Measurements from ENCODE around the gene DOK7. TPM values are rescaled to one million over a fixed set of nuclear protein-coding genes. Genes with fewer than 3 reads are reported as not detected.
"Not testable (repeated sequence)": the region's sequence is repeated elsewhere in the genome, so short reads cannot be mapped to it uniquely, and the experiment has no call there.

The DOK7 gene
- total and polyA plus RNA-seq, 4 donors, result 0.13 to 0.84 (median 0.46) TPM

DNA sequence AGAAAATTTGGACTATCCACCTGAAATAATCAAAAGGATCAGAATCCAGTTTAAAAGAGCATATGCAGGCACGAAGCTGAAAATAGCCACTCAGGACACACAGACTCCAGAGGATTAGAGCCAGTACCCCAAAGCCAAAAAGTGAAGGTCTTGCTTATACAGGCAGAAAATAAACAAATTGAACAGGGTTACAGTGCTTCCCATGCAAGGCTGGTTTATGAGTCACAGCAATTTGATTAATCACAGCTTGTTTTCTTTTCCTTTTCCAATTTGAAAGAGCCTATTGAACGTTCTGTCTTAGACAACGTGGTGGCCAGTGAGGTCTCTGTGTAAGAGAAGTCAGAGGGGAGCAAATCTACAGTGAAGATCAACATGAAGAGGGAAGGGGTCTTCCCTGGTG lies 11.2 kb upstream of the DOK7 start (continued):
- TF ChIP-seq FOXA1 (IDR thresholded peaks at IDR 0.05), result no peak
- TF ChIP-seq, protein P1, sequence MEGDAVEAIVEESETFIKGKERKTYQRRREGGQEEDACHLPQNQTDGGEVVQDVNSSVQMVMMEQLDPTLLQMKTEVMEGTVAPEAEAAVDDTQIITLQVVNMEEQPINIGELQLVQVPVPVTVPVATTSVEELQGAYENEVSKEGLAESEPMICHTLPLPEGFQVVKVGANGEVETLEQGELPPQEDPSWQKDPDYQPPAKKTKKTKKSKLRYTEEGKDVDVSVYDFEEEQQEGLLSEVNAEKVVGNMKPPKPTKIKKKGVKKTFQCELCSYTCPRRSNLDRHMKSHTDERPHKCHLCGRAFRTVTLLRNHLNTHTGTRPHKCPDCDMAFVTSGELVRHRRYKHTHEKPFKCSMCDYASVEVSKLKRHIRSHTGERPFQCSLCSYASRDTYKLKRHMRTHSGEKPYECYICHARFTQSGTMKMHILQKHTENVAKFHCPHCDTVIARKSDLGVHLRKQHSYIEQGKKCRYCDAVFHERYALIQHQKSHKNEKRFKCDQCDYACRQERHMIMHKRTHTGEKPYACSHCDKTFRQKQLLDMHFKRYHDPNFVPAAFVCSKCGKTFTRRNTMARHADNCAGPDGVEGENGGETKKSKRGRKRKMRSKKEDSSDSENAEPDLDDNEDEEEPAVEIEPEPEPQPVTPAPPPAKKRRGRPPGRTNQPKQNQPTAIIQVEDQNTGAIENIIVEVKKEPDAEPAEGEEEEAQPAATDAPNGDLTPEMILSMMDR (IDR thresholded peaks at IDR 0.05; ENCODE audit: low read depth, low read length, missing input control), result no peak

DNA sequence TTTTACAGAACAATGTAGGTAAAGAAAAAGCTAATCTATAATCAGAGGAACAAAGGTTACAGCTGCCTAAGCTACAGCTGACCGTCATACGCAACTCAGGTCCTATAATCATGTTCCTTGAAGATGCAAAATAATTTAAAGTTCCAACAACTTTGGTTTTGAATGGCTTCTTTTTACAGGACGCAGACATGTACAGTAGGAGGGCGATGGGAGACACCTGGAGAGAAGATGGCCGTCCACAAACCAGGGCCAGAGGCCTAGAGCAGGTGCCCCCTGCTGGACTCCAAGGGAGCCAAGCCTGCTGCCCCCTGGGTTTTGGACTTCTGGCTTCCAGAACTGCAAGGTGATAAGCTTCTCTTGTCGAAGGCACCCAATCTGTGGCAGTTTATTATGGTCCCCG lies 10.7 kb upstream of the DOK7 start:
- no peak for DNase-seq (ENCODE audit: low spot score)
- H3K9me3 ChIP-seq (ENCODE audit: control insufficient read depth in 4 of 4, low read length in 3 of 4), result no peaks in the 10 kb centered on the region

DNA sequence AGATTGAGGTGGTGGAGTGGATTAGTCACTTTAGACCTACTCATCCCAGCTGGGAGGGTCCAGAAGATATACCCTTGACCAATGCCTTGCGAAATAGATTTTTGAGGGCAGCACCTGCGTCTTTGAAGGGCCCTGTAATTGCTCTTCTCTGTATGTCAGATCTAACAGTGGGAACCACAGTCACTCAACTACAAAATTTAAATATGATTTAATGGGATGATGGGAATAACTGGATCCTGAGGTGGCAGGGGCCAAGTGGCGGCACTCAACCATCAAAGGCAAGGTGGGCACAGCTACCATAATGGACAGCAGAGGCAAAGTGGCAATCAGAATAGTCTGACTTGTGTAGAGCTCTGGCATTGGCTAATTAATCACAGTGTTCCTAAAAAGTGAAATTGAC lies 7.5 kb upstream of the DOK7 start:
- not testable (repeated sequence) for H3K27ac ChIP-seq (ENCODE audit: low read depth in 1 of 2, low read length in 2 of 2); DNase-seq (ENCODE audit: low spot score); H3K9me3 ChIP-seq (ENCODE audit: control insufficient read depth in 4 of 4, low read length in 3 of 4); H3K4me1 ChIP-seq (ENCODE audit: control insufficient read depth in 4 of 4, insufficient read depth in 4 of 4, low read length in 3 of 4); H3K36me3 ChIP-seq (ENCODE audit: control insufficient read depth in 4 of 4, insufficient read depth in 3 of 4, low read depth in 1 of 4, low read length in 3 of 4); H3K27me3 ChIP-seq (ENCODE audit: control insufficient read depth in 4 of 4, insufficient read depth in 4 of 4, low read length in 3 of 4); H3K4me3 ChIP-seq (ENCODE audit: low read depth in 1 of 3, low read length in 3 of 3); H3K9ac ChIP-seq (ENCODE audit: low read depth in 1 of 2, low read length in 2 of 2)
- 96% methylated on average over 3 of the region's 3 CpGs for WGBS

More for the DNA sequence above, 10.7 kb upstream of the DOK7 start:
- WGBS, result 85% methylated on average over 7 of the region's 7 CpGs
- Histone ChIP-seq H3K36me3 (ENCODE audit: control insufficient read depth in 4 of 4, insufficient read depth in 3 of 4, low read depth in 1 of 4, low read length in 3 of 4) (peaks cover 0 to 8% (median 2%) of the 10 kb centered on the region in 4 donors), H3K27ac (ENCODE audit: low read depth in 1 of 2, low read length in 2 of 2) (peak overlapping the region; percentile 15 to 43), H3K27me3 (ENCODE audit: control insufficient read depth in 4 of 4, insufficient read depth in 4 of 4, low read length in 3 of 4) (no peaks in the 10 kb centered on the region), H3K4me1 (ENCODE audit: control insufficient read depth in 4 of 4, insufficient read depth in 4 of 4, low read length in 3 of 4) (no peaks in the 10 kb centered on the region), H3K9ac (ENCODE audit: low read depth in 1 of 2, low read length in 2 of 2) (no peak overlapping the region), H3K4me3 (ENCODE audit: low read depth in 1 of 3, low read length in 3 of 3) (no peak overlapping the region)
- TF ChIP-seq, protein P1 (IDR thresholded peaks at IDR 0.05; ENCODE audit: low read depth, low read length, missing input control), result peak; percentile 25
- peak in 1 of 2 donors; percentile 63 for TF ChIP-seq RAD21 (IDR thresholded peaks at IDR 0.05)
- no peak for TF ChIP-seq NR2F2 (IDR thresholded peaks at IDR 0.05)
- TF ChIP-seq HNF4G (IDR thresholded peaks at IDR 0.05), result no peak

DNA sequence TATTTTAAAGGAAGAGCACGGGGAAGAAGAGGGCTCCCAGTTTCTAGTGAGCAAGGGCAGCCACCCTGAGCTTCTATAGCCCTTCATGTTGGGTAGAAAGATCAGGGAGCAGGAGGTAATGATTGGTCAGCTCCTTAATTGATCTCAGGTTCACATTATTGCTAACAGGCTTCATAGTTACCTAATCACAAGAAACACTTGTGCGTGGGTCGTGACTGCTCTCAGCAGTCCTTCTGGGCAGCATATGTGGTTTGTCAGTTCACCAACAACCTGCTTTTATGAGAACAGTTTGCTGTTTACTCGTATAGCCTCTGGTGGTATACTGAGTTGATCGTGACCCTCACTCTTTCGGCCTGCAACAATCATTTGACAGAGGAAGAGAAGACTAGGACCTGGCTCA lies 4.7 kb upstream of the DOK7 start:
- peaks cover 9 to 21% (median 17%) of the 10 kb centered on the region in 4 donors for H3K4me1 ChIP-seq (ENCODE audit: control insufficient read depth in 4 of 4, insufficient read depth in 4 of 4, low read length in 3 of 4)
- WGBS, result 93% methylated on average over 6 of the region's 6 CpGs
- DNase-seq (ENCODE audit: low spot score), result no peak
- TF ChIP-seq NR2F2 (IDR thresholded peaks at IDR 0.05) (no peak), FOXA2 (IDR thresholded peaks at IDR 0.05) (no peak), HNF4G (IDR thresholded peaks at IDR 0.05) (no peak), SP1 (IDR thresholded peaks at IDR 0.05) (no peak), EGR1 (IDR thresholded peaks at IDR 0.05; ENCODE audit: low read depth in 2 of 2) (no peak), RAD21 (IDR thresholded peaks at IDR 0.05) (no peak), YY1 (IDR thresholded peaks at IDR 0.05) (no peak), JUND (IDR thresholded peaks at IDR 0.05) (no peak)
- TF ChIP-seq, protein P2, sequence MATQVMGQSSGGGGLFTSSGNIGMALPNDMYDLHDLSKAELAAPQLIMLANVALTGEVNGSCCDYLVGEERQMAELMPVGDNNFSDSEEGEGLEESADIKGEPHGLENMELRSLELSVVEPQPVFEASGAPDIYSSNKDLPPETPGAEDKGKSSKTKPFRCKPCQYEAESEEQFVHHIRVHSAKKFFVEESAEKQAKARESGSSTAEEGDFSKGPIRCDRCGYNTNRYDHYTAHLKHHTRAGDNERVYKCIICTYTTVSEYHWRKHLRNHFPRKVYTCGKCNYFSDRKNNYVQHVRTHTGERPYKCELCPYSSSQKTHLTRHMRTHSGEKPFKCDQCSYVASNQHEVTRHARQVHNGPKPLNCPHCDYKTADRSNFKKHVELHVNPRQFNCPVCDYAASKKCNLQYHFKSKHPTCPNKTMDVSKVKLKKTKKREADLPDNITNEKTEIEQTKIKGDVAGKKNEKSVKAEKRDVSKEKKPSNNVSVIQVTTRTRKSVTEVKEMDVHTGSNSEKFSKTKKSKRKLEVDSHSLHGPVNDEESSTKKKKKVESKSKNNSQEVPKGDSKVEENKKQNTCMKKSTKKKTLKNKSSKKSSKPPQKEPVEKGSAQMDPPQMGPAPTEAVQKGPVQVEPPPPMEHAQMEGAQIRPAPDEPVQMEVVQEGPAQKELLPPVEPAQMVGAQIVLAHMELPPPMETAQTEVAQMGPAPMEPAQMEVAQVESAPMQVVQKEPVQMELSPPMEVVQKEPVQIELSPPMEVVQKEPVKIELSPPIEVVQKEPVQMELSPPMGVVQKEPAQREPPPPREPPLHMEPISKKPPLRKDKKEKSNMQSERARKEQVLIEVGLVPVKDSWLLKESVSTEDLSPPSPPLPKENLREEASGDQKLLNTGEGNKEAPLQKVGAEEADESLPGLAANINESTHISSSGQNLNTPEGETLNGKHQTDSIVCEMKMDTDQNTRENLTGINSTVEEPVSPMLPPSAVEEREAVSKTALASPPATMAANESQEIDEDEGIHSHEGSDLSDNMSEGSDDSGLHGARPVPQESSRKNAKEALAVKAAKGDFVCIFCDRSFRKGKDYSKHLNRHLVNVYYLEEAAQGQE (IDR thresholded peaks at IDR 0.05), result no peak
- TF ChIP-seq, protein P3, sequence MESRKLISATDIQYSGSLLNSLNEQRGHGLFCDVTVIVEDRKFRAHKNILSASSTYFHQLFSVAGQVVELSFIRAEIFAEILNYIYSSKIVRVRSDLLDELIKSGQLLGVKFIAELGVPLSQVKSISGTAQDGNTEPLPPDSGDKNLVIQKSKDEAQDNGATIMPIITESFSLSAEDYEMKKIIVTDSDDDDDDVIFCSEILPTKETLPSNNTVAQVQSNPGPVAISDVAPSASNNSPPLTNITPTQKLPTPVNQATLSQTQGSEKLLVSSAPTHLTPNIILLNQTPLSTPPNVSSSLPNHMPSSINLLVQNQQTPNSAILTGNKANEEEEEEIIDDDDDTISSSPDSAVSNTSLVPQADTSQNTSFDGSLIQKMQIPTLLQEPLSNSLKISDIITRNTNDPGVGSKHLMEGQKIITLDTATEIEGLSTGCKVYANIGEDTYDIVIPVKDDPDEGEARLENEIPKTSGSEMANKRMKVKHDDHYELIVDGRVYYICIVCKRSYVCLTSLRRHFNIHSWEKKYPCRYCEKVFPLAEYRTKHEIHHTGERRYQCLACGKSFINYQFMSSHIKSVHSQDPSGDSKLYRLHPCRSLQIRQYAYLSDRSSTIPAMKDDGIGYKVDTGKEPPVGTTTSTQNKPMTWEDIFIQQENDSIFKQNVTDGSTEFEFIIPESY (IDR thresholded peaks at IDR 0.05), result no peak
- TF ChIP-seq, protein P4, sequence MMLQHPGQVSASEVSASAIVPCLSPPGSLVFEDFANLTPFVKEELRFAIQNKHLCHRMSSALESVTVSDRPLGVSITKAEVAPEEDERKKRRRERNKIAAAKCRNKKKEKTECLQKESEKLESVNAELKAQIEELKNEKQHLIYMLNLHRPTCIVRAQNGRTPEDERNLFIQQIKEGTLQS (IDR thresholded peaks at IDR 0.05), result no peak
- TF ChIP-seq, protein P1 (IDR thresholded peaks at IDR 0.05; ENCODE audit: low read depth, low read length, missing input control), result no peak

More for the DNA sequence above, 4.7 kb upstream of the DOK7 start:
- Histone ChIP-seq H3K36me3 (ENCODE audit: control insufficient read depth in 4 of 4, insufficient read depth in 3 of 4, low read depth in 1 of 4, low read length in 3 of 4) (no peaks in the 10 kb centered on the region), H3K27me3 (ENCODE audit: control insufficient read depth in 4 of 4, insufficient read depth in 4 of 4, low read length in 3 of 4) (no peaks in the 10 kb centered on the region), H3K9ac (ENCODE audit: low read depth in 1 of 2, low read length in 2 of 2) (no peak overlapping the region), H3K9me3 (ENCODE audit: control insufficient read depth in 4 of 4, low read length in 3 of 4) (no peaks in the 10 kb centered on the region), H3K27ac (ENCODE audit: low read depth in 1 of 2, low read length in 2 of 2) (no peak overlapping the region), H3K4me3 (ENCODE audit: low read depth in 1 of 3, low read length in 3 of 3) (no peak overlapping the region)
